ENCODE data around the gene ARPC2.
A peak's percentile ranks its signal among the peaks of the same experiment; 100 is the strongest.
"Not testable (repeated sequence)": the region's sequence is repeated elsewhere in the genome, so short reads cannot be mapped to it uniquely, and the experiment has no call there.

Gene ARPC2

GRCh38 chr2:218216674-218217359, at the start of gene ARPC2:
TSS of gene ARPC2 (plus strand) at chr2:218217189. CDS start at chr2:218217471, 282 bp downstream.
- DNase-seq, result peak; percentile 95

- DNase-seq, result no peak
Observed at GRCh38 chr2:218168016-218168415, 49.0 kb upstream of the ARPC2 start.

GRCh38 chr2:218168635-218169462, 48.1 kb upstream of the ARPC2 start:
- DNase-seq, result peak; percentile 81

GRCh38 chr2:218169757-218170546, 47.0 kb upstream of the ARPC2 start:
- no peak for DNase-seq

GRCh38 chr2:218171744-218172143, 45.2 kb upstream of the ARPC2 start:
- not testable (repeated sequence) for DNase-seq

GRCh38 chr2:218172845-218173244, 44.1 kb upstream of the ARPC2 start:
- no peak for DNase-seq

GRCh38 chr2:218179782-218180181, 37.2 kb upstream of the ARPC2 start:
- DNase-seq, result no peak

- DNase-seq, result no peak
Observed at GRCh38 chr2:218180467-218181114, 36.4 kb upstream of the ARPC2 start.

GRCh38 chr2:218184331-218184730, 32.7 kb upstream of the ARPC2 start:
- no peak for DNase-seq

GRCh38 chr2:218186355-218186766, 30.6 kb upstream of the ARPC2 start:
- DNase-seq, result peak; percentile 91

- no peak for DNase-seq
Observed at GRCh38 chr2:218186876-218187275, 30.1 kb upstream of the ARPC2 start.

- no peak for DNase-seq
Observed at GRCh38 chr2:218187296-218188015, 29.5 kb upstream of the ARPC2 start.

GRCh38 chr2:218188528-218188927, 28.5 kb upstream of the ARPC2 start:
- DNase-seq, result no peak

GRCh38 chr2:218192902-218193430, 24.0 kb upstream of the ARPC2 start:
- DNase-seq, result no peak

- no peak for DNase-seq
Observed at GRCh38 chr2:218193701-218194100, 23.3 kb upstream of the ARPC2 start.

- no peak for DNase-seq
Observed at GRCh38 chr2:218194880-218195279, 22.1 kb upstream of the ARPC2 start.

- DNase-seq, result no peak
Observed at GRCh38 chr2:218196974-218197373, 20.0 kb upstream of the ARPC2 start.

GRCh38 chr2:218202266-218202665, 14.7 kb upstream of the ARPC2 start:
- DNase-seq, result no peak

- DNase-seq, result no peak
Observed at GRCh38 chr2:218209078-218209477, 7.9 kb upstream of the ARPC2 start.

- no peak for DNase-seq
Observed at GRCh38 chr2:218214116-218214515, 2.9 kb upstream of the ARPC2 start.

- no peak for DNase-seq
Observed at GRCh38 chr2:218216336-218216673, 684 bp upstream of the ARPC2 start.

All from hematopoietic multipotent progenitor cell treated with erythropoietin and hydrocortisone succinate and interleukin-3 and kit ligand, for 6 days (in vitro differentiated cells).